Superior temporal gyrus (tissue), 1 donor: ENCODE measurements around the gene CD163.
A peak's percentile ranks its signal among the peaks of the same experiment; 100 is the strongest.
"Not testable (repeated sequence)": the region's sequence is repeated elsewhere in the genome, so short reads cannot be mapped to it uniquely, and the experiment has no call there.

ENCODE experiments used
- DNase-seq: peaks from one replicate; pipeline ENCODE4 v3.0.0-alpha.2; 2016; ENCODE audit errors: extremely low spot score

CD163 gene

DNA sequence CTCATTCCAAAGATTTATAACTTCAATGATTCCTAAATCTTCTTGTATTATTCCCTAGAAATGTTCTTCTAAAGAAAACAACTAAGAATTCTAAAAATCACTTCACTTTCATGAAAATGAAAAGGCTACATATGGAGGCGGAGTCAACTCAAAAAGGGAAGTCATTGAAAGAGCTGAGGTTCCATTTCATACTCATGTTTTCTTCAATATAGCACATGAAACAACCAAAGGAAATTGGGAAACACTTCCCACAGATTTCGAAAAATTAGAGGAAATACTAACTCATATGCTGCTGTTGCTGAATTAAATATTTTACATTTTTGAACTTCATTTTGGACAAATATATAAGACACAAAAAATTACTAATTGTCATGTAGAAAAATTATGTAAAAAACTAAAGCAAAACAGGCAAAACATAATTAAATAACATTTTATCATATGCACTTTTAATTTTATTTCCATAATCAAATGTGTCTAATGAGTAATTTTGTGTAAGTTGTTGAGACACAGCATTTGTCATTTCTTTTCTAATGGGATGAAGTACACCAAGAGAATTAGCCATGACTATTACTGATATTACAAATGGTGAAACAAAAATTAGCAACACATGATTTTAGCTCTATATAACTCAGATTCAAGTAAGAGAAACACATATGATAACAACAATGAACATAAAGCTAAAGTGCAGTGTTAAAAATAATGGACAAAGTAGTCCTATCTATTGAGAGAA lies at the start of gene CD163:
Gene CD163 (minus strand): TSS at position 92 of the 730 bp plus-strand sequence. CDS start 87 bp downstream, at position 5.
- DNase-seq: no peak

DNA sequence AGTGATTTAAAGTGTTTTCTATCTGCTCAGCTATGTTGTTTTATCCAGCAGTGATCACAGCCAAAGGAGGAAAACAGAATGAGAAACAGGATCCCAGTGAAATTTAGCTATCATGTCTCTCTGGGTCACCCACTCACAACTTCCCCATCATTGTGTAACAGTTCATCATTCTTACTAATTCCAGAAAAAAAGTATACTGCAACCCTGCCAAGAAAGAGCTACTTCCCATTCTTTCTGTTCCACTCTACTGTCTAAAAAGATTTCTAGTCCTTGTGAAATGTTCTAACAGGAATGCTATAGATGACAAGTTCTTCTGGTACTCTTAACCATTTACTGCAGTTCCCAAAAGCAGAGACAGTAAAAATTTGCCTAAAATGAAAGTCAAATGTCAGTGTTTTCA lies 39.2 kb upstream of the CD163 start:
- DNase-seq: peak; percentile 18

DNA sequence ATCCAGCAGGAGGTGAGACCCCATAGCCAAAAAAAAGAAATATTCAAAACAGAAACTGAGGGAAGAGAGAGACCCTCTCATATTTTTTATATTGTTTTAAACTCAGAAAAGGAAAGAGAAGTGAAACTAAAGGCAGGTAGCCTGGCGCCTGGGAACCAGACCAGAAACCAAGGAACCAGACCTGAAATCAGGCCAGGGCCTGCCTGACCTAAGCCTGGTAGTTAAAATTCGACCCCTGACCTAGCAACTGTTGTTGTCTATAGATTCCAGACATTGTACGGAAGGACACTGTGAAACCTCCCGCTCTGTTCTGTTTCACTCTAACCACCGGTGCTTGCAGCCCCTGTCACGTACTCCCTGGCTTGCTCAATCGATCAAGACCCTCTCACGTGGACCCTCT lies 38.5 kb upstream of the CD163 start:
- no peak for DNase-seq

GRCh38 chr12:7514416-7514815 lies 10.8 kb upstream of the CD163 start:
- no peak for DNase-seq

GRCh38 chr12:7512553-7512952 lies 9.0 kb upstream of the CD163 start:
- no peak for DNase-seq

DNA sequence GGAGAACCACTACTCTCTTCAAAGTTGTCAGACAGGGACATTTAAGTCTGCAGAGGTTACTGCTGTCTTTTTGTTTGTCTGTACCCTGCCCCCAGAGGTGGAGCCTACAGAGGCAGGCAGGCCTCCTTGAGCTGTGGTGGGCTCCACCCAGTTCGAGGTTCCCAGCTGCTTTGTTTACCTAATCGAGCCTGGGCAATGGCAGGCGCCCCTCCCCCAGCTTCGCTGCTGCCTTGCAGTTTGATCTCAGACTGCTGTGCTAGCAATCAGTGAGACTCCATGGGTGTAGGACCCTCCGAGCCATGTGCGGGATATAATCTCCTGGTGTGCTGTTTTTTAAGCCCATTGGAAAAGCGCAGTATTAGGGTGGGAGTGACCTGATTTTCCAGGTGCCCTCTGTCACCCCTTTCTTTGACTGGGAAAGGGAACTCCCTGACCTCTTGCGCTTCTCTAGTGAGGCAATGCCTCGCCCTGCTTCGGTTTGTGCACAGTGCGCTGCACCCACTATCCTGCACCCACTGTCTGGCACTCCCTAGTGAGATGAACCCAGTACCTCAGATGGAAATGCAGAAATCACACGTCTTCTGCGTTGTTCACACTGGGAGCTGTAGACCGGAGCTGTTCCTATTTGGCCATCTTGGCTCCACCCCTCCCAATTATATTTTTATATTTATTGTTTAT lies 6.4 kb upstream of the CD163 start:
- not testable (repeated sequence) for DNase-seq

DNA sequence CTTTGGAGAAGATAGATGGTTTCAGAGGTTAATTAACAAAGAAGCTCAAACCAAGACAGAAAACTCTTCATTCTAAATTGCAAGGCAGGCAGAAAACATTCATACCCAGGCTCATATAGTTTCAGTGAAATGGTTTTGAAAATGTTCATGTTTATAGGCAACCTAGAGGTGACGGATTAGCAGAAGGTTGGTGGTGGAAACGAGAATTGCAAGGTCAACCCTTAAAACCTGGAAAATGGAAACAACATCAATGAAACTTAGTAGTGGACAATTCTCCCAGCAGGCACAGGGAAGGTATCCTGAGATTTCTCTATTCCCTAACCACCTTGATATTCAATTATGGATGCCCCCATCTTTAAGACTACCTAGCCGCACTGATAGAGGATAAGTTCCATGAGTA lies 965 bp downstream of the CD163 start:
- no peak for DNase-seq

- DNase-seq: no peak
Measured at GRCh38 chr12:7501031-7501588, 2.5 kb downstream of the CD163 start.

GRCh38 chr12:7499636-7500035 lies 3.9 kb downstream of the CD163 start:
- DNase-seq: no peak

DNA sequence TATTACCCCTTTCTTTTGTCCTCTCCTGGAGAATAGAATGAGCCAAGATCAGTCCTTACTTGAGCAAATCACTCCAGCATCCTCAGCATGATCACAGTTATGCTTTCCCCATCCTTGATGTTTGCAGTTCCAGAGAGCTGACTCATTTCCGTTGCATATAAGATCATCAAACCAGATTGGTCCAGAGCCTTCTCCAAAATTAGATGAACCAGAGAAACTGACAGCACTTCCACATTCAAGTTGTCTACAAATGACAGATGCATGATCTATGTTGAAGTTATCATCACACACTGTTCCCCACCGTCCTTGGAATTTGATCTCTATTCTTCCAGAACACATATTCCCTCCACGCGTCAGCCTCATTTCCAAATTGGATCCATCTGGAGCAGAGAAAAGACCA lies 4.8 kb downstream of the CD163 start:
- peak; percentile 24 for DNase-seq

DNA sequence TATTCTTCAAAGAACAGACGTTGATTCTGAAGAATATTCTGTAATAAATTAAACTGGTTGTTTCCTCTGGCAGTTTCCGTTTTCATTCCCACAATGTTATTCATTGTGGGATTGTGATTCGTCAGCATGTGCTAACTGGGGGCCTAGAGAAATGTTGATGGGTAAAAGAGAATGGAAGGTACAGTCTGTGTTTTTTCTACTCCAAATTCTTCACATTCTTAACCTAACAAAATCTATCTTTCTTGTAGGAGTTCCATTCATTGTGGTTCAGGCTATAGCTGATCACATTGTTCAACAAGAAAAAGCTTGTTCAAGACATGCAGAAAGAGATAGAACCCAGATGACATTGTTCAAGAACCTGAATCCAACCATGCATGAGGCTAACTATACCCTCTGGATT lies 5.9 kb downstream of the CD163 start:
- no peak for DNase-seq

- DNase-seq: no peak
Measured at GRCh38 chr12:7496451-7496850, 7.1 kb downstream of the CD163 start.

- no peak for DNase-seq
Measured at GRCh38 chr12:7495136-7495535, 8.4 kb downstream of the CD163 start.

DNA sequence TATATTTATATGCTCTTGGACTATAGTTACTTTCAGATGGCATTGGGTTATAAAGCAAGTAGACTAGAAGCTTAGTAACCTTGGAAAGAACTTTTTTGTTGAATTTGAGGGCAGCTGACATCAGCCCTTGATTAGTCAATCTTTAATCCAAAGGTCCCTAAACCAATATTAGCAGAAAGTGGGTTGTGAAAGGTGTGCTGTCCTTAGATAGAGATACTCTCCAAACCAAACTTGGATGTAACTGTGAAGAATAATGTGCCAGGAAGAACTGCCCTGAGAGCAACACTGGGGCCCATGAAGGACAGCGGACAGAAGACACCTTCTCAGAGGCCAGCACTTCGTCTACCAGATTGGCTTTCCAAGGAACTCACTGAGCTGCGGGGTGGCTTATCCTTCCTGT lies 10.6 kb downstream of the CD163 start:
- no peak for DNase-seq

DNA sequence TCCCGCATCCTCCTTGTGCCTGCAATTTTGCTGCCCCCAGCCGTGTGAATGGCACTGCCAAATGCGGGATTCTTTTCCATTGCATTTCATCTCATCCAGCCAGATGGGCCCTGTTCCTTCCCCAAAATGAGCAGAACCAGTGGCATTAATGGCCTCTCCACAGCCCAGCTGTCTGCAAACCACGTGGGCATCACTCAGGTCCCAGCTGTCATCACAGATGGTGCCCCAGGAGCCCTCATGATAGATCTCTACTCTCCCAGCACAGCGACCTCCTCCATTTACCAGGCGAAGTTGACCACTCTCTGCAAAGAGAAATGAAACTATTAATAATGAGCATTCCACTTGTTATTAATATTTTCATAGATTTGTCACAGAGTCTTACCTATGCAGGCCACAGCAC lies 17.1 kb downstream of the CD163 start:
- DNase-seq: no peak

DNA sequence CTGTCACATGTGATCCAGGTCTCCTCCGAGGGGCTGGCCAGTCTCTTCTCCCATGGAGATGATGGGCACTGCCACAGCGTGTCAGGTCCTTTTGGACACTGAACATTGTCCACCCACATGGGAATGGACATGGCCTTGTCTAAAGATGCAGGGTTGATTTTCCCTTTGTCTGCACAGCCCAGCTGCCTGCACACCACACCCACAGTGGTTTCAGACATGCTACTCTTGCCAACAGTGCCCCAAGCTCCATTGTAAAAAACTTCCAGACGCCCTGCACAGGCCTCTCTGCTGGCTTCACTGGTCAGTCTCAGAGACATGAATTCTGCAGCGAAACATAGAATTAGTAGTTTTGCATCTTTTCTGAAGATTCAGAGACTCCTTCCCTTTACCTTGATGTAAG lies 18.5 kb downstream of the CD163 start:
- no peak for DNase-seq

DNA sequence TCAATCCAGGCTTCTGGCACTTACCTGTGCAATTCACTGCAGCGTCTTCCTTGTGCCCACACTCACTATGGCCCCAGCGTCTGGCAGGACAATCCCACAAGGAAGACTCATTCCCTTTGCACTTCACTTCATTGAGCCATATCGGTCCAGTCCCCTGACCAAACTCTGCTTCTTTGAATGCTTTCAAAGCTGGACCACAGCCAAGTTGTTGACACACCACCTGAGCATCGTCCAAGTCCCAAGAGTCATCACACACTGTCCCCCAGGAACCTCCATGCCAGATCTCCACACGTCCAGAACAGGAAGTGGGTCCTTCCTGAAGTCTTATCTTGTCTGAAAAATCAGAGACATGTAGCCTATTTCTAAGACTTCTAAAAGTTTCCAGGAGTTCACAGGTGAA lies 20.2 kb downstream of the CD163 start:
- no peak for DNase-seq

GRCh38 chr12:7479771-7480170 lies 23.8 kb downstream of the CD163 start:
- no peak for DNase-seq

DNA sequence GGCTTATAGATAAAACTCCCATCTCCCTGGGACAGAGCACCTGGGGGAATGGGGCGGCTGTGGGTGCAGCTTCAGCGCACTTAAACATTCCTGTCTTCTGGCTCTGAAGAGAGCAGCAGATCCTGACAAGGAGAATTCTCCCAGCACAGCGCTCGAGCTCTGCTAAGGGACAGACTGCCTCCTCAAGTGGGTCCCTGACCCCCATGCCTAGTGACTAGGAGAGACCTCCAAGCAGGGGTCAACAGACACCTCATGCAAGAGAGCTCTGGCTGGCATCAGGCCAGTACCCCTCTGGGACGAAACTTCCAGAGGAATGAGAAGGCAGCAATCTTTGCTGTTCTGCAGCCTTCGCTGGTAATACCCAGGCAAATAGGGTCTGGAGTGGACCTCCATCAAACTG lies 31.5 kb downstream of the CD163 start:
- no peak for DNase-seq

DNA sequence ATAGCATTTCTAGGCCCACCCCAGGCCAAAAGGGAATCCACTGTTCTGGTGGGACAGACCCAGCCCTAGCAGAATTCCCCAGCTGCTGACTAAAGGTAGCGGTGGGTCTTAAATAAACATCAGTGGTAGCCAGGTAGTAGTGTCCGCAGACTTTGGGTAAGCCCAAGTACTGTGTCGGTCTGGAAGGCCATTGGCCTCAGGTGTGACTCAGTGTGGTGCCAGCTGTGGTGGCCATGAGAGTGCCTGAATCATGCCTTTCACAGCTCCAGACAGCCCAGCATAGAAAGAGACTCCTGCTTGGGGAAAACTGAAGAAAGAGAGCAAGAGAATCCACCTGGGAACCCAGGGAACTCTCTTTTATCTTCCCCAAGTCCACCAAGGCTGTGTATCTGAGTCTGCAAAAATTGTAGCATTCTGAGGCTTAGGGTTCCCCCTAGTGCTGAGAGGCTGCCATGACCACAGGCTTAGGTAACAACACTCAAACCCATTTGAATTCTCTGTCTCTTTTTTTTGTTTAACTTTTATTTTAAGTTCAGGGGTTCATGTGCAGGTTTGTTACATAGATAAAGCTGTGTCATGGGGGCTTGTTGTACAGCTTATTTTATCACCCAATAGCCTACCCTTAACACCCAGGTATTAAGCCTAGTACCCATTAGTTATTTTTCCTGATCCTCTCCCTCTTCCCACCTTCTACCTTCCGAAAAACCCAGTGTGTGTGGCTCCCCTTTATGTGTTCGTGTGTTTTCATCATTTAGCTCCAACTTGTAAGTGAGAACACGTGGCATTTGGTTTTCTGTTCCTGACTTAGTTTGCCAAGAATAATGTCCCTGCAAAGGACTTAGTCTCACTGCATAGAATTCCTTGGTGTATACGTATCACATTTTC lies 43.0 kb downstream of the CD163 start:
- DNase-seq: peak; percentile 56

DNA sequence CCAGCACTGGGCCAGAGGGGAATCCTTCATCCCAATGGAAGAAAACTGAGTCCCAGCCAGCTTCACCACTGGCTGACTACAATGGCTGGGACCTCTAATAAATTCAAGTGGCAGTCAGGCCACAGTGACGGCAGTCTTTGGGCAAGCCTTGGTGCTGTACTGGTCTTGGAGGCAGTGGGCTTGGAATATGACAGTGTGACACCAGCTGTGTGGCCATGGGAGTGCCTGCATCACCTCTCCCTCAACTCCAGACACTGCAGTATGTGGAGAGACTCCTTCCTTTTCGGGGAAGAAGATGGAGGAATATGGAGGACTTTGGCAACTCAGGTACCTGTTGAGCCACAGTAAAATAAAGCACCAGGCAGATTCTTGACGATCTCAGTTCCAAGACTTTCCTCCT lies 43.6 kb downstream of the CD163 start:
- DNase-seq: no peak

DNA sequence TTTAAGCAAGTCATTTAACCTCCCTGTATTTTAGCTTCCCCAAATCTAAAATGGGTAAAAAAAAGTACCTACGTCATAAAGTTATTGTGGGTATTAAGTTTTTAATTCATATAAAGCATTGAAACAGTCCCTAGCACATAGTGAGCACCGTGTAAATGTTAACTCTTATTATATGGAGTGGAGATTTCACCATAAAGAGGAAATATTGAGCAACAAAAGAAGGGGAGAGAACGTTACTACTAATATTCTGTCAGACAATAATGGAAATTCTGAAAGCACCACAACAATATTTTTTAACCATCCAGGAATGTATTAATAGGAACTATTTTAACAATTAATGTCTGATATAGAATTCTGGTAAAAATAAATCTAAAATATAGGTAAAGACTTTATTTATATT lies 51.8 kb downstream of the CD163 start:
- no peak for DNase-seq
